ENCODE data around the gene TMEM233. TPM values are rescaled to one million over a fixed set of nuclear protein-coding genes. Genes with fewer than 3 reads are reported as not detected.
"Not testable (repeated sequence)": the region's sequence is repeated elsewhere in the genome, so short reads cannot be mapped to it uniquely, and the experiment has no call there.

Gene TMEM233
- total and polyA plus RNA-seq, 9 of the 15 experiments (the other 6 are each of a cell fraction or from before 2014, with no cell fraction given): 0.04 to 0.17 (median 0.07) TPM; not detected in 2

DNA sequence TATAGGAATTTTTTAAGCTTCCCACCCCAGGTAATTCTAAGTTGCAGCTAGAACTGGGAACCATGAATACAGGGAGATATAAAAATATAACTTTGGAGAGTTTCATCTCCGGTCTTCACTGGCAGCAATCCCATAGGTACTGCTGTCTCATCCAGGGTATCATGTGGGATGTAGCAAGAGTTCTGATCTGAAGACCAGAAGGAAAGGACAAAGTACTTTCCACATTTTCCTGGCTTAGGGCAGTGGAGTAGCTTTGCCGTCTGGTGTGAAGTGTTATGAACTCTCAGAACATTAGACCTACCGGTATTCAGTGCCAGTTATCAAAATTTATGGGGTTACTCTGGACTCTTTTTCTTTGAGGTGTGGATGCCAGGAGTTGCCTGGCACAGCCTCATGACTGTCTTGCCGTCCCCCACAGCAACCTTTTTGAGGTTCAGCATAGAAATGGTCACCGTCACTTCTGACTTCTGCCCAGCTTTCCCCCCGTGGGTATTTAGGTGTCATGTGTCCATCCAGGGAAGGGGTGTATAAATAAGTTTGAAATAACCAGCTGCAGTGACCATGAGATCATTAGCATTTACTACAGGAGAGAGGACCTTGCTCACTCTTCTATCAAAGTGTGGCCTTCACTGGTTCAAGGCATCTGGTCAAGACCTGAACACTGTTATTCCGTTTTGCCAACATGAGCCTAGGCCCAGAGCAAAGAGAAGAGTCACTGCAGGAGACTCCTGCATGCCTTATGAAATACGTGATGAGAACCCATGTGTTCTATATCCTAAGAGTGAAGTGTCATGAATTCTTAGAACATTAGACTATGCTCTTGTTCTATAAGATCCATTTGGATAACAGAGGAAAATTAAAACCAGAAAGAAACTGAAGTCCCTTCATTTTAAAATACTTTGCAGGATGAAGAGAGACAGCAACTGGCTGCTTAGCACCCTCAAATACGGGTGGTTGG is 22.2 kb downstream of the TMEM233 start (continued):
- TF ChIP-seq TFE3 (CRISPR knock-in tag; IDR thresholded peaks at IDR 0.05) (no peak), MAFK (IDR thresholded peaks at IDR 0.05; ENCODE audit: low read length) (no peak), U2AF2 (optimal IDR thresholded peaks at IDR 0.05; ENCODE audit: low read depth, low read length) (no peak)

- in situ Hi-C loops (cut with MboI); H3K9me3 ChIP-seq (replicated peaks; ENCODE audit: control insufficient read depth, insufficient read depth, low read depth, low read length); H3K27me3 ChIP-seq (ENCODE audit: control insufficient read depth in 2 of 2, insufficient read depth in 2 of 2, low read length in 2 of 2); H3K36me3 ChIP-seq (ENCODE audit: control insufficient read depth, insufficient read depth, low read length); H3K9ac ChIP-seq (ENCODE audit: insufficient read depth in 1 of 2, low read depth in 2 of 2, low read length in 2 of 2); H2AFZ ChIP-seq (ENCODE audit: low read depth, low read length); intact Hi-C loops (cut with micrococcal nuclease); ATAC-seq; H3K9me1 ChIP-seq (ENCODE audit: control insufficient read depth, insufficient read depth, low read length); H3K4me2 ChIP-seq (ENCODE audit: insufficient read depth, low read length); DNase-seq (ENCODE audit: extremely low read depth in 1 of 4, low spot score in 3 of 4); H3K79me2 ChIP-seq (ENCODE audit: control insufficient read depth, insufficient read depth, low read length); POLR2A ChIA-PET; H4K20me1 ChIP-seq (replicated peaks; ENCODE audit: control insufficient read depth, insufficient read depth, low read length); CTCF ChIA-PET (ENCODE audit: low intra/inter-chr PET ratio); H3K4me3 ChIP-seq; H3K27ac ChIP-seq (ENCODE audit: extremely low read depth, low read depth, low read length); H3K4me1 ChIP-seq (replicated peaks in 1 of 2; ENCODE audit: control insufficient read depth in 2 of 2, insufficient read depth in 2 of 2, low read length in 2 of 2); BruUV-seq (replicated peaks); FAIRE-seq: not testable (repeated sequence)
- WGBS (ENCODE audit: insufficient coverage, low coverage, missing lambda C conversion rate): 0% methylated on average over 1 of the region's 1 CpG
Observed at GRCh38 chr12:119618328-119618896, 24.8 kb downstream of the TMEM233 start.

Measured in K562 (cell line).